IPS-15b (cell line): ENCODE data around the gene CLSTN1.

Source experiments
- H3K27me3 ChIP-seq: one replicate; pipeline ENCODE4 v1.6.1; 2013; ENCODE audit warnings: low read length; ENCODE audit not compliant: control insufficient read depth, insufficient read depth
- H3K36me3 ChIP-seq: one replicate; pipeline ENCODE4 v1.6.1; 2013; ENCODE audit warnings: low read length; ENCODE audit not compliant: control insufficient read depth, insufficient read depth
- H3K4me1 ChIP-seq: one replicate; pipeline ENCODE4 v1.6.1; 2013; ENCODE audit warnings: mild to moderate bottlenecking, low read length; ENCODE audit not compliant: control insufficient read depth, insufficient read depth
- H3K4me3 ChIP-seq: one replicate; pipeline ENCODE4 v1.5.1; 2013; ENCODE audit warnings: low read depth, low read length
- H3K9ac ChIP-seq: one replicate; pipeline ENCODE4 v1.6.1; 2013; ENCODE audit warnings: low read depth, mild to moderate bottlenecking, low read length
- H3K9me3 ChIP-seq: one replicate; pipeline ENCODE4 v1.6.1; 2013; ENCODE audit warnings: mild to moderate bottlenecking, low read length; ENCODE audit not compliant: control insufficient read depth, insufficient read depth

CLSTN1 gene

DNA sequence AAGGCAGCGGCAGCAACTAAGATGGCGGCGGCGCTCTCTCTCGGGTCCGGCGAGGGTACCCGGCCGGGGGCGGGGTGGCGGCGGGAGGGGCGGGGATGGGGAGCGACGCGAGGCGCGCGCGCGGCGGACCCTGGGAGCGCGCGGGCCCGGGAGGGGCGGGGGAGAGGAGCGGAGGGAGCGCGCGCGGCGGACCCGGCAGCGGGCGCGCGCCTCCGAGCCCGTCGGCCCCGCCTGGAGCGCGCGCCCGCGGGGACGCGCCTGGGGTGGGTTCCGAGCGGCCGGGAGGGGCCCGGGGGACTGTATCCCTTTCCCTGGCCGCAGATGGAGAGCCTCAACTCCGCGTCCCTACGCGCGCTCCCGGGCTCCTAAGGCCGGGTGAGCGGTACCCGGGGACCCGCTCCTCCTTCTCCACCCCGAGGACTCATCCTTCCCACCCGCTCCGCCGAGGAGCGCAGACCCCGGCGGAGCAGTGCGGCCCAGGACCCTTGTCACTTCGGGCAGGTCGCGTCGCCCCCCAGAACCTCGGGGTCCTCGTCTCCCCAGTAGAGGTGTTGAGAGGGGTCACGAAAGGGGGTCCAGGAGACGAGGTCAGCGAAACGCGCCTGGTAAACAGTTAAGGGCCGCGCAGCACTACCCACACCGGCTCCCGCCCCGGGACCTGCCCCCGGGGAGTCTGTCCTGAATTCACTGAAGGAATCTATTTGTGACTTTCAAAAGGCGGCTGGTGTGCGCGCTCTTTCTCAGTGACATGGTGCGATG, at the start of gene CLSTN1:
Gene CLSTN1 (minus strand): TSS at position 23 of the 759 bp plus-strand sequence. CDS start 232 bp downstream, outside the sequence.
- peak within 1 kb of the TSS; percentile 96 for H3K4me3 ChIP-seq
- H3K4me1 ChIP-seq, result peaks cover 16% of the 10 kb centered on the region
- H3K36me3 ChIP-seq, result no peaks in the 10 kb centered on the region

GRCh38 chr1:9873385-9873784, 49.6 kb upstream of the CLSTN1 start:
- H3K27me3 ChIP-seq, result no peaks in the 10 kb centered on the region
- H3K4me1 ChIP-seq, result peaks cover 5% of the 10 kb centered on the region
- no peak overlapping the region for H3K4me3 ChIP-seq
- H3K36me3 ChIP-seq, result peaks cover 6% of the 10 kb centered on the region
- no peak overlapping the region for H3K9ac ChIP-seq
- no peaks in the 10 kb centered on the region for H3K9me3 ChIP-seq

More for the DNA sequence above, at the start of gene CLSTN1:
- H3K9ac ChIP-seq, result peak within 1 kb of the TSS; percentile 79
- H3K9me3 ChIP-seq, result no peaks in the 10 kb centered on the region
- peaks cover 13% of the 10 kb centered on the region for H3K27me3 ChIP-seq

GRCh38 chr1:9872430-9873165, 48.8 kb upstream of the CLSTN1 start:
- peaks cover 5% of the 10 kb centered on the region for H3K4me1 ChIP-seq
- no peaks in the 10 kb centered on the region for H3K9me3 ChIP-seq
- H3K9ac ChIP-seq, result no peak overlapping the region
- H3K36me3 ChIP-seq, result peaks cover 6% of the 10 kb centered on the region
- no peak overlapping the region for H3K4me3 ChIP-seq
- H3K27me3 ChIP-seq, result no peaks in the 10 kb centered on the region

- H3K4me1 ChIP-seq, result peaks cover 5% of the 10 kb centered on the region
- H3K9me3 ChIP-seq, result no peaks in the 10 kb centered on the region
- H3K4me3 ChIP-seq, result no peak overlapping the region
- no peaks in the 10 kb centered on the region for H3K27me3 ChIP-seq
- H3K36me3 ChIP-seq, result peaks cover 6% of the 10 kb centered on the region
- no peak overlapping the region for H3K9ac ChIP-seq
Measured at GRCh38 chr1:9871707-9872425, 48.1 kb upstream of the CLSTN1 start.

DNA sequence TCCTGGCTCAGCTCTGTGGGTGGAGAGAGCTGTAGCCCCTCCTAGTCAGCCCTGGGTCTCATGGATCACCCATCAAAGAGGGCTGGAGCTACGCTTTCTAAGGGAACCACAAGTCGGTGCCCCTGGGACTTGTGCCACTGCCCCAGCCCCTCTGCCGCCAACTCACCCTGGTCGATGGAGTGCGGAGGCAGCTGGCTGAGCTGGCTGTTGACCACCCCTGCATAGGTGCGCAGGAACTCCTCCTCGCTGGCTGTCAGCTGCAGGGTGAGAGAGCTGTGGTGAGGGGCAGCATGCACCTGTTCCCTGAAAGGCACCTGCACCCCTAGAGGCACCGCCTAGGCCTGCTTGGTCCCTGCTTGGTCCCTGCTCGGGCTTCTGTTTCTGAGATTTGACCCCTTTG, 47.3 kb upstream of the CLSTN1 start:
- H3K36me3 ChIP-seq, result peaks cover 6% of the 10 kb centered on the region
- no peaks in the 10 kb centered on the region for H3K9me3 ChIP-seq
- H3K4me3 ChIP-seq, result no peak overlapping the region
- no peak overlapping the region for H3K9ac ChIP-seq
- no peaks in the 10 kb centered on the region for H3K27me3 ChIP-seq
- H3K4me1 ChIP-seq, result peaks cover 5% of the 10 kb centered on the region

- H3K9ac ChIP-seq, result no peak overlapping the region
- H3K36me3 ChIP-seq, result peaks cover 6% of the 10 kb centered on the region
- peaks cover 5% of the 10 kb centered on the region for H3K4me1 ChIP-seq
- no peaks in the 10 kb centered on the region for H3K9me3 ChIP-seq
- no peaks in the 10 kb centered on the region for H3K27me3 ChIP-seq
- H3K4me3 ChIP-seq, result no peak overlapping the region
Measured at GRCh38 chr1:9870572-9870971, 46.8 kb upstream of the CLSTN1 start.

GRCh38 chr1:9869831-9870251, 46.1 kb upstream of the CLSTN1 start:
- Histone ChIP-seq H3K36me3 (peaks cover 6% of the 10 kb centered on the region), H3K9me3 (no peaks in the 10 kb centered on the region), H3K27me3 (no peaks in the 10 kb centered on the region), H3K4me3 (no peak overlapping the region), H3K4me1 (peaks cover 5% of the 10 kb centered on the region), H3K9ac (no peak overlapping the region)

DNA sequence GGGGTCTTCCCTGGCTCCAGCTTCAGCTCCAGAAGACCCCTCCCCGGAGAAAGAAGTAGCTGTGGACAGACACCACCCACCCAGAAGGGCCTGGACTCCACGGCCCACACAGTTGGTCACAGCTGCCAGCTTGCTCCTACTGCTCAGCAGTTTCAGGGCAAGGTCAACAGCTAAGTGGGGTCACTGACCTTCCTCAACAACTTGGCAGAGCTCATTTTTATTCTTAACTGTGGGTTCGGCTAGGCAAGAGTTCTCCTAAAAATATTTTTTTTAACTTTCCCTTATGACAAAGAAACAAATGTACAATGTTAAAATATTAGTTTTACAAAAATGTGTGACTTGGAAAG, 44.5 kb upstream of the CLSTN1 start:
- Histone ChIP-seq H3K27me3 (no peaks in the 10 kb centered on the region), H3K9me3 (no peaks in the 10 kb centered on the region), H3K4me3 (no peak overlapping the region), H3K36me3 (peaks cover 6% of the 10 kb centered on the region), H3K9ac (no peak overlapping the region), H3K4me1 (peaks cover 2% of the 10 kb centered on the region)

- Histone ChIP-seq H3K27me3 (no peaks in the 10 kb centered on the region), H3K9ac (no peak overlapping the region), H3K9me3 (no peaks in the 10 kb centered on the region), H3K4me3 (no peak overlapping the region), H3K36me3 (peaks cover 6% of the 10 kb centered on the region), H3K4me1 (peaks cover 2% of the 10 kb centered on the region)
Measured at GRCh38 chr1:9867408-9868243, 43.9 kb upstream of the CLSTN1 start.

- Histone ChIP-seq H3K9ac (no peak overlapping the region), H3K27me3 (no peaks in the 10 kb centered on the region), H3K9me3 (no peaks in the 10 kb centered on the region), H3K4me3 (no peak overlapping the region), H3K36me3 (peaks cover 6% of the 10 kb centered on the region), H3K4me1 (no peaks in the 10 kb centered on the region)
Measured at GRCh38 chr1:9866836-9867235, 43.1 kb upstream of the CLSTN1 start.

- Histone ChIP-seq H3K4me3 (no peak overlapping the region), H3K36me3 (peaks cover 4% of the 10 kb centered on the region), H3K27me3 (no peaks in the 10 kb centered on the region), H3K9me3 (no peaks in the 10 kb centered on the region), H3K9ac (no peak overlapping the region), H3K4me1 (no peaks in the 10 kb centered on the region)
Measured at GRCh38 chr1:9865724-9866123, 42.0 kb upstream of the CLSTN1 start.
